NT2/D1 (cell line): ENCODE results near the gene FNDC3B.

Experiments used
- SUZ12 ChIP-seq: IDR thresholded peaks from 2 replicates; pipeline ENCODE4 v1.6.1; 2011; ENCODE audit not compliant: insufficient read length, insufficient read depth; ENCODE audit errors: extremely low read depth
- YY1 ChIP-seq: IDR thresholded peaks from 2 replicates; pipeline ENCODE4 v1.6.1; 2011; ENCODE audit not compliant: insufficient read length, insufficient read depth

DNA sequence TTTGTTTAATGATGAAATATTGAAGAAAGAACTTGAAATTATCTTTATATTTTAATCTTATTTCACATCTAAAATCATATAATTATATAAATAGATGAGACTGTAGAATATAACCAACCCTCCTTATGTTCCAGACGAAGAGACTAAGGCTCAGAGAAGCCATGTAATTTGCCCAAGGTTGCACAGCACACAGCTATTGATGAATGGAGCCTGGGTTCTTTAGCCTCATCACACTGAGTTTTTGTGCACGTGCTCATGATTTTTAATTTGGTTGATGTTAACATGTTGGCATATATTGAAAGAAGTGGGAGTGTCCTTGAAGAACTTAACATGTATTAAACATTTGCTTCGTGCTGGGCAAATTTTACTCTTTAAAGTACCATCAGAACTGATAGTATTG lies 151.6 kb downstream of the FNDC3B start:
- TF ChIP-seq YY1 (no peak), SUZ12 (no peak)
